Esophagus squamous epithelium (tissue), 4 donors: ENCODE measurements around the gene SUN5.

Source experiments
- POLR2A ChIP-seq, 4 donors: fragments of 450-650 bp; IDR thresholded peaks; one replicate each; pipeline ENCODE4 v1.6.1; 2017; ENCODE audit warnings: antibody characterized with exemption in 4 of 4, mild to moderate bottlenecking in 4 of 4, moderate library complexity in 3 of 4
- TF ChIP-seq, protein P1 (sequence below), 6 experiments: fragments of 450-650 bp in 4 of 6; fragments of 200-600 bp in 2 of 6; sonication (generic) in 2 of 6; IDR thresholded peaks; one replicate each; pipeline ENCODE4 v1.5.1; 2016 to 2019; ENCODE audit warnings: antibody characterized with exemption in 6 of 6, mild to moderate bottlenecking in 4 of 6, moderate library complexity in 4 of 6

DNA sequence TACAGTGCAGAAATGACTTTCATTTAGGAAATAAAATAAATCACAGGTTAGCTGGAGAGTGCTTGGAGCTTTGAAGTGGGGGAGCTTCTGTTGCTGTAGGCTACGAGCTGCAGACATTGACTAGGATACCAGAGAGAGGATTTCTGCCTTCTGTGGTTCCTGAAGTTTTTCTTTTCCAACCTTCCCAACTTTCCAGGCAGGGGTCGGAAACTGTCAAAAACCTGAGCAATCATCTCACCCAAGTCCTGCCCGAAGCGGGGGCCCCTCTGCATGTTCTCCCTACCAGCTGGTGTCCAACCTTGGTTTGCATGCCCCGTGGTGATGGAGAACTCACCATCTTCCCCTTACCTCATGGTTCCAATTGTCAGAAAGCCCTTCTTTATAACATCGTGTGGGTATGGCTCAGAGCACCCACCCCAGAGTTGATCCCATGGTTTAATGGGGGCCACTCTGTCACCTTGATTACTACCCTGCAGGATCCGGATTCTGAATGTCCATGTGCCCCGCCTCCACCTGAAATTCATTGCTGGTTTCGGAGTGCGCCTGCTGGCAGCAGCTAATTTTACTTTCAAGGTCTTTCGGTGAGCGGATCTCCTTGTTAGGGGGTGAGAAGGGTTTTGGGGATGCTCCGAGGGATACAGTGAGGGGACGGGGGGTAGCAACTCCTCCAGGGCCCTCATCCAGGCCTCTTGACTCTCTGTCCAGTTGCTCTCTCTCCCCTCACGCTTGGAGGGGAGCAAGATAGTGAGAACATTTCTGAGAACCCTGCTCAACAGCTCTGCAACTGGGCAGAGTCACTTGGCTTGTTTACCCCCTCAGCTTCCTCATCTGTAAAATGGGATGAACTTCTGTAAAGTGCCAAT, 8.3 kb upstream of the SUN5 start:
- TF ChIP-seq, protein P1, sequence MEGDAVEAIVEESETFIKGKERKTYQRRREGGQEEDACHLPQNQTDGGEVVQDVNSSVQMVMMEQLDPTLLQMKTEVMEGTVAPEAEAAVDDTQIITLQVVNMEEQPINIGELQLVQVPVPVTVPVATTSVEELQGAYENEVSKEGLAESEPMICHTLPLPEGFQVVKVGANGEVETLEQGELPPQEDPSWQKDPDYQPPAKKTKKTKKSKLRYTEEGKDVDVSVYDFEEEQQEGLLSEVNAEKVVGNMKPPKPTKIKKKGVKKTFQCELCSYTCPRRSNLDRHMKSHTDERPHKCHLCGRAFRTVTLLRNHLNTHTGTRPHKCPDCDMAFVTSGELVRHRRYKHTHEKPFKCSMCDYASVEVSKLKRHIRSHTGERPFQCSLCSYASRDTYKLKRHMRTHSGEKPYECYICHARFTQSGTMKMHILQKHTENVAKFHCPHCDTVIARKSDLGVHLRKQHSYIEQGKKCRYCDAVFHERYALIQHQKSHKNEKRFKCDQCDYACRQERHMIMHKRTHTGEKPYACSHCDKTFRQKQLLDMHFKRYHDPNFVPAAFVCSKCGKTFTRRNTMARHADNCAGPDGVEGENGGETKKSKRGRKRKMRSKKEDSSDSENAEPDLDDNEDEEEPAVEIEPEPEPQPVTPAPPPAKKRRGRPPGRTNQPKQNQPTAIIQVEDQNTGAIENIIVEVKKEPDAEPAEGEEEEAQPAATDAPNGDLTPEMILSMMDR (IDR thresholded peaks at IDR 0.05) = no peak
- TF ChIP-seq POLR2A (IDR thresholded peaks at IDR 0.05) = no peak
